Activated CD8-positive, alpha-beta T cell treated with anti-CD3 and anti-CD28 coated beads, Interleukin-2, amount 10 ng/mL, durations not matched to agents 7 days and 5 days (primary cell): ENCODE measurements around the gene PTPN14. TPM values are rescaled to one million over a fixed set of nuclear protein-coding genes. Genes with fewer than 3 reads are reported as not detected.
"Not testable (repeated sequence)": the region's sequence is repeated elsewhere in the genome, so short reads cannot be mapped to it uniquely, and the experiment has no call there.

Experiments used
- ATAC-seq: fragments of 150-1000 bp; cut with Tn5 transposase; one replicate; pipeline ENCODE4 v1.10.0; 2021; ENCODE audit warnings: moderate library complexity
- CTCF ChIA-PET: fragments of 350-600 bp; sonication (Branson Sonifier 250); formaldehyde crosslinking; loops from one replicate; lab custom pipeline; 2021; ENCODE audit warnings: antibody characterized with exemption; lab: Charles Lee
- POLR2A ChIA-PET: fragments of 350-600 bp; sonication (Branson Sonifier 250); formaldehyde crosslinking; loops from one replicate; lab custom pipeline; 2021; ENCODE audit warnings: antibody characterized with exemption; lab: Charles Lee
- DNase-seq: peaks from one replicate; pipeline ENCODE4 v3.0.0-alpha.2; 2020
- H3K27ac Mint-ChIP-seq: one replicate; pipeline ENCODE4 v1.8.0; 2021; ENCODE audit warnings: mild to moderate bottlenecking, mixed read lengths
- H3K27me3 Mint-ChIP-seq: one replicate; pipeline ENCODE4 v1.8.0; 2021; ENCODE audit warnings: low read depth, mixed read lengths
- H3K36me3 Mint-ChIP-seq: one replicate; pipeline ENCODE4 v1.8.0; 2021; ENCODE audit warnings: low read depth, mixed read lengths
- H3K4me1 Mint-ChIP-seq: one replicate; pipeline ENCODE4 v1.8.0; 2021; ENCODE audit warnings: low read depth, mixed read lengths
- H3K4me3 Mint-ChIP-seq: one replicate; pipeline ENCODE4 v1.8.0; 2021; ENCODE audit warnings: mild to moderate bottlenecking, mixed read lengths
- H3K9me3 Mint-ChIP-seq: one replicate; pipeline ENCODE4 v1.8.0; 2022; ENCODE audit warnings: mixed read lengths; ENCODE audit not compliant: insufficient read depth
- total RNA-seq, 2 experiments: library from RNA; stranded (reverse); gene quantifications; one replicate each; pipeline ENCODE4 v1.2.3, GENCODE V29; 2021

The PTPN14 gene
- total RNA-seq, 2 experiments from 2014 or later = 0.13 to 0.21 TPM

DNA sequence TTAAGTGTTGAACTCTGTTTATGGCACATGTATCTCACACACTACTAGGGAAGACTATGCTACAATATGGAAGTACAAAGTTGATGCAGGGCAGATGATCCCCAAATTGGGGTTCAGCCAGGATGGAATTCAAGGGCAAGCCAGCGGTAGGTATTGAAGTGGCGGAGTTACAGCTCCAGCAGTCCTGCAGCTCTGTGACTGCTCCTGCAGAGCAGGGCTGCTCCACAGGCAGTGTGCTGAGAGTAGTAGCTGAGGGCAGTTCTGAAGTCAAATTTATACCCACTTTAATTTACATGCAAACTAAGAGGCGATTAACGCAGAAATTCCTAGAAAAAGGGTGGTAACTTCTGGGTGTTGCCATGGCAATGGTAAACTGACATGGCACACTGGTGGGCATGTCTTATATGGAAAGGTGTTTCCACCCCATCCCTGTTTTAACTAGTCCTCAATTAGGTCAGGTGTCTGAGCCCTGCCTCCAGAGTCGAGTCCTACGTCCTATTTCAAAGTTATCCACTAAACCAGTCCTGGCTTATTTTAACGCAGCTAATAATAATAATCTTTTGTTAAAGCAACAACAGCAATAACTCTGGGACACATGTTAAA lies 31.0 kb upstream of the PTPN14 start:
- ATAC-seq (no peak), DNase-seq (no peak)
- H3K27ac Mint-ChIP-seq = no peak overlapping the region
- no peaks in the 10 kb centered on the region for H3K36me3 Mint-ChIP-seq
- POLR2A ChIA-PET = no interaction called here
- no peak overlapping the region for H3K4me3 Mint-ChIP-seq
- H3K9me3 Mint-ChIP-seq = no peaks in the 10 kb centered on the region
- peaks cover 11% of the 10 kb centered on the region for H3K27me3 Mint-ChIP-seq
- CTCF ChIA-PET = interaction anchor here (0.8 to 12.0 kb wide), 6 partner anchors 28 to 368 kb away, joined by 3 to 235 read pairs (median 15); no protein-coding TSS in a partner anchor
- H3K4me1 Mint-ChIP-seq = no peaks in the 10 kb centered on the region

DNA sequence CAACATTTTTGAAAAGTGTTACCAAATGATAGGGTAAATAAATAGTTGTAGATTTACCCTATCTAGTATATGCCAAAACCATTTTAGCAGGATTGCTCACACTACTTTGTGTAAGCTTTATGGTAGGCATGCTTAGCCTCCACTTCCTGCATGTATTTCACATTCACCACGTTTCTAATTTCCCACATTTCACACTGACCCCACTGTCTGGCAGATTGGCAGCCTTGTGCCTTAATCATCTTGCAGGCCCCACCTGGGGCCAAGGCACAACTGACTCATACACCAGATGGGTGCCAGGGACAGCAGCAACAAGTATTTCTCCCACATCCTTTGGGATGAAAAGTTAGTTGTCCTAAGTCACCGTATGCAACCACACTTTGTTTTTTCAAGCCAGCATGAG lies 30.4 kb upstream of the PTPN14 start:
- Mint-ChIP-seq H3K4me3 (no peak overlapping the region), H3K36me3 (no peaks in the 10 kb centered on the region), H3K27ac (no peak overlapping the region), H3K27me3 (peaks cover 11% of the 10 kb centered on the region), H3K4me1 (no peaks in the 10 kb centered on the region), H3K9me3 (no peaks in the 10 kb centered on the region)
- no peak for ATAC-seq
- no peak for DNase-seq
- POLR2A ChIA-PET = no interaction called here
- CTCF ChIA-PET = interaction anchor here (0.8 to 12.0 kb wide), 5 partner anchors 28 to 368 kb away, joined by 3 to 235 read pairs (median 5); no protein-coding TSS in a partner anchor

DNA sequence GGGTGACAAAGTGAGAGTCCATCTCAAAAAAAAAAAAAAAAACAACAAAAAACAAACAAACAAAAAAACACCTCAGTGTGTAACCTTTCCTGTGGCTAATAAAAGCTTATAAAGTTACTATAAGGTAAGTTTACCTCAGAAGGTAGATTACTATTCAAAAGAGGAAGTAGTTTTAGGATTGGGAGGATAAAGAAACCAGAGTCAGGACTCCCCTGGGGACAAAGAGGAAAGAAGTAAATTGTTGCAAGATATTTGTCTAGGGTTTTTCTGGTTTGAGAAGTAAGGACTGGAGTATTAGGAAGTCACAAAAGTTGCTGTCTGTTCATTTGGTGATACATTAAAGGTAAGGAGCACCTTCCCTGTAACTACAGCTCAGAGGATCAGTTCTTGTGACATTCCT lies 27.8 kb upstream of the PTPN14 start:
- CTCF ChIA-PET = interaction anchor here (12.0 kb wide), 1 partner anchor 248 kb away, joined by 235 read pairs; no protein-coding TSS in a partner anchor
- H3K4me3 Mint-ChIP-seq = no peak overlapping the region

DNA sequence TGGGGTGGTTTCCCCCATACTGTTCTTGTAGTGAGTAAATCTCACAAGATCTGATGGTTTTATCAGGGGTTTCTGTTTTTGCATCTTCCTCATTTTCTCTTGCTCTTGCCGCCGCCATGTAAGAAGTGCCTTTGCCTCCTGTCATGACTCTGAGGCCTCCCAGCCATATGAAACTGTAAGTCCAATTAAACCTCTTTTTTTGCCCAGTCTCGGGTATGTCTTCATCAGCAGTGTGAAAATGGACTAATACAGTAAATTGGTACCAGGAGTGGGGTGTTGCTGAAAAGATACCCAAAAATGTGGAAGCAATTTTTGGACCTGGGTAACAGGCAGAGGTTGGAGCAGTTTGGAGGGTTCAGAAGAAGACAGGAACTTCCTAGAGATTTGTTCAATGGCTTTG lies 24.7 kb upstream of the PTPN14 start:
- H3K9me3 Mint-ChIP-seq, H3K27ac Mint-ChIP-seq, H3K27me3 Mint-ChIP-seq, H3K4me3 Mint-ChIP-seq, ATAC-seq, DNase-seq, POLR2A ChIA-PET, H3K36me3 Mint-ChIP-seq, H3K4me1 Mint-ChIP-seq: not testable (repeated sequence)
- CTCF ChIA-PET = interaction anchor here (1.7 kb wide), 1 partner anchor 243 kb away, joined by 4 read pairs; no protein-coding TSS in a partner anchor

More for the DNA sequence above, 27.8 kb upstream of the PTPN14 start:
- Mint-ChIP-seq H3K36me3 (peaks cover 7% of the 10 kb centered on the region), H3K27ac (no peak overlapping the region), H3K9me3 (peaks cover 9% of the 10 kb centered on the region), H3K4me1 (no peaks in the 10 kb centered on the region), H3K27me3 (peaks cover 12% of the 10 kb centered on the region)
- ATAC-seq (no peak), DNase-seq (no peak)
- POLR2A ChIA-PET = no interaction called here

DNA sequence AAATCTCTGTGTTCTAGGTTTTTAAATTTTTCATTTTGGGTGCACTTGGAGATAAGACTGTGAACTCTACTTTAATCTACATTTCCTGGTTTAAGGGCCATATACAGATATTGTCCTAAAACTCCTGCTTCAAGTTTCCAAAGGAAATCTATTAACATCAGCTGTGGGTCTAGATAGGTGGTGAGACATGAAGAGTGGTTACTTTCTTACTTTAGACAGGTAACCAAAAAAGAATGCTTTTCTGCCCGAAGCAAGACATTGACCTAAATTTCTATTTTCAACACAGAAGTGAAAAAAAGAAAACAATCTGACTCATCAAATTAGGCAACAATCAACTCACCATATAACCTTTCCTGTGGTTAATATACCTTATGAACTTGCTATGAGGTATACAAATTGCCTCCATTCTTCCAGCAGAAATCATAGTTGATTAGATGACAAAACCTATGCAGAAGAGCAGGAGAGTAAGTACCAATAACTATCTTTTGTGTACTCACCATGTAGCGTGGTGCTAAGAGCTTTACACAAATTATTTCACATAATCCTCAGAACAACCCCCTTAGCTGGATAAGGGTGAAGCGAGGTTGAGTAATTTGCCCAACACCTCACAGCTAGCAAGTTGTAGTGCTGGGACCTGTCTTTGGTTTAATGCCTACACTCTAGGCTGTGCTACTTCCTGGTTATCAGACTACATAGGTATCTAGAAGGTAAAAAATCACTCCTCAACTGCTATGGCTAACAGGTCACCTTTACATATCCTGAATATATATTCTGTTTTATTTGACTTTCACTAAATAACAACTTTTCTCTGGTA lies 23.4 kb upstream of the PTPN14 start:
- H3K4me3 Mint-ChIP-seq = no peak overlapping the region
- ChIA-PET CTCF (interaction anchor here (1.2 to 1.7 kb wide), 2 partner anchors 241 to 314 kb away, joined by 3 to 4 read pairs; no protein-coding TSS in a partner anchor), POLR2A (no interaction called here)
- ATAC-seq (no peak), DNase-seq (no peak)
- no peak overlapping the region for H3K27ac Mint-ChIP-seq
- H3K36me3 Mint-ChIP-seq = peaks cover 7% of the 10 kb centered on the region
- H3K9me3 Mint-ChIP-seq = peaks cover 9% of the 10 kb centered on the region
- H3K27me3 Mint-ChIP-seq = peaks cover 9% of the 10 kb centered on the region
- H3K4me1 Mint-ChIP-seq = no peaks in the 10 kb centered on the region

DNA sequence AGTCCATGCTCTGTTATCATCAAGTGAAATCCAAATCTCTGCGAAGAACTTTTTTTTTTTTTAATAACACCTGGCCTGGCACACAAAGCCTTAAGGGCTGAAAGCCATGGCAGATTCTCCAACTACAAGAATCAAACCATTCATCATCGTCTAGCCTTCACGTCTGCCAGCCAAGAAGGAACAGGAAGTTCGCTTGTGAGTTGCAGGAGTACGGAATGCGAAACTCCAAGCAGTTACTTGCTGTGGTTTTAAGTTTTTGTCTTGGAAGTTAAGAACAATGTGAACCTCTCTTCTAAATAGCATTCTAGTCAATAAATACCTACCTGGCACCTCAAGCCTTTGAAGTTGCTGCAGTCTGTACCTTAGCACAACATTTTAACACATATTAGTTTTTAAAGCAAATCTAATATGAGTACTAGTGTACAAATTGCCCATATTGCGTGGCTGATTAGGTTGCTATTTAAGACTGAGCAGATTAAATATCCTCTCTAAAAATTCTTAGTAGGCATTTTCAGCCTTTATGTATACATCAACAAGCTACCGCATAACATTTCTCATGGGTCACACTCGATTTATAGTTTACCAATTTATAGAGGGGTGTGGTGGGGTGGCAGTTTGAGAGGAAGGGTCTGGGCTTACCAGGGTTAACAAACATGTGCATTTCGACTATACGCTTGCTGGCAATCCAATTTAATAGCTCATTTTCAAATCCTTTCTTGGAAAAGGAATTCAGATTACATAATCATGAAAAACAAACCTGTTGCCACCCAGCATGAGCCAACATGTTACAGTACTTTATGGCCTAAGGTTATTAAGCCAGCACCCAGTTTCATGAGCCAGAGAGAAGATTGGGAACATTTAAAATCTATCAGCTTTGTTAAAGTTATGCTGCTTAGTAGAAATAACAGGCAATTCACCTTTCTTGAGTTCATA lies 22.2 kb upstream of the PTPN14 start:
- CTCF ChIA-PET = interaction anchor here (0.8 to 1.2 kb wide), 2 partner anchors 13 to 312 kb away, joined by 3 read pairs; no protein-coding TSS in a partner anchor

DNA sequence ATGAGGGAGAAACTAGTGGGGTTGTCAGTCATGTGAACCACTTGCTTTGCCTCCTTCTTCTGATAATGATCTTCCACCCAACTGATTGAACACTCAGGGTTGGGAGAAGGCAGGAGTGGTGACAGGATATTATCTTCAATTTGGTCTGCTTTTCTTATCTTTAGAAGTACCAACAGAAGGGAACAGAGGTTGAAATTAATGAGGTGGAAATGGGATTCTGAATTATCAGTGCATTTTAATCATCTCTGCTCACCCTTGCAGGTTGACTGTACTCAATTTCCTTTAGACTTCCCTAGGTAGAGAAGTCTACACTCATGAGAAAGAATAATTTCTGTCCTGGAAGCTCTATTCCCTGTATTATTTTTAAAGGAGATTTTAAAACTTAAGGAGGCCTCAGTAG lies 19.9 kb upstream of the PTPN14 start:
- Mint-ChIP-seq H3K4me3 (no peak overlapping the region), H3K27ac (no peak overlapping the region), H3K9me3 (peaks cover 6% of the 10 kb centered on the region), H3K4me1 (no peaks in the 10 kb centered on the region), H3K27me3 (peaks cover 18% of the 10 kb centered on the region), H3K36me3 (peaks cover 5% of the 10 kb centered on the region)
- ATAC-seq (no peak), DNase-seq (no peak)
- CTCF ChIA-PET = interaction anchor here (1.1 to 2.0 kb wide), 3 partner anchors 9 to 309 kb away, joined by 3 to 5 read pairs (median 3); no protein-coding TSS in a partner anchor
- POLR2A ChIA-PET = no interaction called here

More for the DNA sequence above, 22.2 kb upstream of the PTPN14 start:
- POLR2A ChIA-PET = no interaction called here
- no peaks in the 10 kb centered on the region for H3K4me1 Mint-ChIP-seq
- no peak for ATAC-seq
- H3K9me3 Mint-ChIP-seq = peaks cover 9% of the 10 kb centered on the region
- H3K36me3 Mint-ChIP-seq = peaks cover 7% of the 10 kb centered on the region
- peaks cover 16% of the 10 kb centered on the region for H3K27me3 Mint-ChIP-seq
- H3K27ac Mint-ChIP-seq = no peak overlapping the region
- no peak overlapping the region for H3K4me3 Mint-ChIP-seq
- no peak for DNase-seq

DNA sequence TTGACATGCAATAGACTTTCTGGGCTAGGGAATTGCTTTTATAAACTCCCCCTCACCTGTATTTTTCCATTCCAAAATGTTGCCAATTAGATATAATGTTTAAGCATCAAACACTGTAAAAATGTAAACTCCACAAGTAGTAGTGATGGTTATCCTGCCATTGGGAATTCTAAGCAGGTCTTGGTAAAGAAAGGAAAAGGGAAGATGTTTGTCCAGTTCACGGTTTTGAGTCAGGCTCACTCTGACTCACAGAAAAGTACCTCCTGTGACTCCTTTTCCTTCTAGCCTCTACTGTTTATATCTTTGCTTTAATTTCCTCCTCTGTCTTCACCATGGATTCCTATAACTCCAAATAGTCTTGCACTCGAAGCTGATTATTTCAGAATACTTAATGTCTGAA lies 19.0 kb upstream of the PTPN14 start:
- DNase-seq = no peak
- H3K36me3 Mint-ChIP-seq = no peaks in the 10 kb centered on the region
- H3K4me1 Mint-ChIP-seq = no peaks in the 10 kb centered on the region
- ChIA-PET POLR2A (no interaction called here), CTCF (no interaction called here)
- no peak for ATAC-seq
- peaks cover 17% of the 10 kb centered on the region for H3K27me3 Mint-ChIP-seq
- no peaks in the 10 kb centered on the region for H3K9me3 Mint-ChIP-seq
- H3K4me3 Mint-ChIP-seq = no peak overlapping the region
- H3K27ac Mint-ChIP-seq = no peak overlapping the region

DNA sequence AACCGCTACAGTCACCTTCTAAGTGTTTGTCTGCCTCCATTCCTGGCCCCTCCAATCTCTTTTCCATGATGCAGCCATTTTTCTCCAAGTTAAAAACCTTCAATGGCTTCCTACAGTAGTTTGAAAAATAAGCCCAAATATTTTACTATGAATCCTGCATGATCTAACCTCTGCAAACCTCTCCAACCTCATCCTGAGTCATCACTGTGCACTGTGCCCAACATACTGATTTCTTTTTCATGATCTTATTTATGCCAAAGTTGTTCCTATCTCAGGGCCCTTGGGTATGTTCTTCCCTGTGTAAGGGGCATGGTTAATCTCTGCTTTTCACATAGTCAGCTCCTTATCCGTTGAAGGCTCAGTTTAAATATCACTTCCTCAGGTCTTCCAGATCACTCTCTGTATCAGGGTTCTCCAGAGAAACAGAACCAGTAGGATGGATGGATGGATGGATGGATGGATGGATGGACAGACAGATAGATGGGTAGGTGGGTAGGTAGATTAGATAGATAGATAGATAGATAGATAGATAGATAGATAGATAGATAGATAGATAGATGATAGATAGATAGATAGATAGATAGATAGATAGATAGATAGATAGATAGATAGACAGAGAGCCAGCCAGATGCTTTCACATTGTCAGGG lies 18.1 kb upstream of the PTPN14 start:
- Mint-ChIP-seq H3K4me1 (no peaks in the 10 kb centered on the region), H3K27ac (no peak overlapping the region), H3K9me3 (no peaks in the 10 kb centered on the region), H3K36me3 (no peaks in the 10 kb centered on the region), H3K4me3 (no peak overlapping the region), H3K27me3 (peaks cover 21% of the 10 kb centered on the region)
- ATAC-seq = no peak
- POLR2A ChIA-PET = no interaction called here
- no peak for DNase-seq
- CTCF ChIA-PET = no interaction called here

DNA sequence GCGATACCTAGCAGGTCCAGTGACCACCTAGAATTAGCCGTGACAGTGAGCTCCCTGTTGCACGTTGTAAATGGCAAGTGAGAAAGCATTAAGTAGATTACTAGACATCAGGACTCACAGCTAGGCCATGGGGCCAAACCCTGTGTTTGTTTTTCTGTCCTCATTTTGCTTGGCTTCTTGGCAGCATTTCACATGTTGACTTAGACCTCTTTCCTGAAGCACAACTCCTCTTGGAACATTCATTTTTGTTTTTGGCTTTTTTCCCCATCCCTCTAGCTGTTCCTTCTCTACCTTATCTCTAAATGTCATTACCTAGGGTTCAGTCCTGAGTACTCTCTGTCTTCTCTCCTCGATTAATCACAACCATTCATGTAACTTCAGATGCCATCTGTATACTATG lies 16.9 kb upstream of the PTPN14 start:
- H3K4me1 Mint-ChIP-seq = no peaks in the 10 kb centered on the region
- DNase-seq (no peak), ATAC-seq (no peak)
- peaks cover 22% of the 10 kb centered on the region for H3K27me3 Mint-ChIP-seq
- H3K27ac Mint-ChIP-seq = no peak overlapping the region
- no peak overlapping the region for H3K4me3 Mint-ChIP-seq
- POLR2A ChIA-PET = no interaction called here
- CTCF ChIA-PET = interaction anchor here (1.1 kb wide), 1 partner anchor 236 kb away, joined by 4 read pairs; no protein-coding TSS in a partner anchor
- no peaks in the 10 kb centered on the region for H3K9me3 Mint-ChIP-seq
- no peaks in the 10 kb centered on the region for H3K36me3 Mint-ChIP-seq

DNA sequence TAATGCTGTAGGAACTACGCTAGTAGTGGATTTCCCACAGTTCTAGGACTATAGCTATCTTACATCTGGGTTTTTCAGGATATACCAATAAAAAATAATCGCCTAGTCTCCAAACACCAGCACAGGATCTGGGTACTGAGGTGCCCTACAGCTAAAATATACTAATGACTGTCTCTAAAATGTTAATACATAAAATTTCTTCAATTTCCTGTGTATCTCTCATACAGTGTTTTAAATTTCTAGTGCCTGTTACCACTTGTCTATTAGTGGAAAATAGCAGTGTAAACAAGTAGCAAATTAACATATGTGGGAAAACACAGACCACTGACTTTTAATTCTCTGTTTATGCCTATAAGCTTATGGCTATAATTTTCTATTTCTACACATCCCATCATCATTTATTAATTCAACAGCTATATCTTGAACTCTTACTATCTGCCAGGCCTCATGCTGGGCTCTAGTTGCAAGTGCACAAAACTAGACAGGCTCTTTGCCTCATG lies 16.1 kb upstream of the PTPN14 start:
- DNase-seq (no peak), ATAC-seq (no peak)
- POLR2A ChIA-PET = no interaction called here
- Mint-ChIP-seq H3K4me1 (no peaks in the 10 kb centered on the region), H3K4me3 (no peak overlapping the region), H3K27me3 (peaks cover 22% of the 10 kb centered on the region), H3K9me3 (no peaks in the 10 kb centered on the region), H3K36me3 (no peaks in the 10 kb centered on the region), H3K27ac (no peak overlapping the region)
- CTCF ChIA-PET = interaction anchor here (1.1 kb wide), 1 partner anchor 235 kb away, joined by 4 read pairs; no protein-coding TSS in a partner anchor
